ENCODE measurements around the gene VPS25.

Gene VPS25

GRCh38 chr17:42795465-42795864 is 22.2 kb downstream of the VPS25 start:
- no peak for DNase-seq (ENCODE audit: low read depth in 2 of 2)

- DNase-seq (ENCODE audit: low read depth in 2 of 2): no peak
These were observed 23.0 kb downstream of the VPS25 start for GRCh38 chr17:42796066-42796758.

GRCh38 chr17:42797067-42798007 is 24.1 kb downstream of the VPS25 start:
- DNase-seq (ENCODE audit: low read depth in 2 of 2): no peak

GRCh38 chr17:42798011-42798382 is 24.7 kb downstream of the VPS25 start:
- no peak for DNase-seq (ENCODE audit: low read depth in 2 of 2)

- DNase-seq (ENCODE audit: low read depth in 2 of 2): peak; percentile 50 to 55
These were observed 25.4 kb downstream of the VPS25 start, which contains the start of the genes CNTD1 and COA3 for GRCh38 chr17:42798383-42799380. Gene CNTD1 (plus strand): TSS chr17:42798861. CDS start chr17:42799068, 207 bp downstream. Gene COA3 (minus strand): TSS chr17:42798704. CDS start chr17:42798681, 23 bp downstream.

GRCh38 chr17:42803074-42803883 is 30.0 kb downstream of the VPS25 start:
- DNase-seq (ENCODE audit: low read depth in 2 of 2): no peak

GRCh38 chr17:42804918-42805367 is 31.7 kb downstream of the VPS25 start:
- no peak for DNase-seq (ENCODE audit: low read depth in 2 of 2)

- DNase-seq (ENCODE audit: low read depth in 2 of 2): no peak
These were observed 33.0 kb downstream of the VPS25 start for GRCh38 chr17:42806249-42806648.

GRCh38 chr17:42809250-42809649 is 36.0 kb downstream of the VPS25 start:
- peak; percentile 26 to 28 for DNase-seq (ENCODE audit: low read depth in 2 of 2)

GRCh38 chr17:42814633-42815399 is 41.6 kb downstream of the VPS25 start:
- DNase-seq (ENCODE audit: low read depth in 2 of 2): peak; percentile 45 to 47

- DNase-seq (ENCODE audit: low read depth in 2 of 2): no peak
These were observed 44.6 kb downstream of the VPS25 start for GRCh38 chr17:42817866-42818265.

- no peak for DNase-seq (ENCODE audit: low read depth in 2 of 2)
These were observed 45.1 kb downstream of the VPS25 start for GRCh38 chr17:42818379-42818778.

GRCh38 chr17:42819939-42820535 is 46.8 kb downstream of the VPS25 start:
- no peak for DNase-seq (ENCODE audit: low read depth in 2 of 2)

- no peak for DNase-seq (ENCODE audit: low read depth in 2 of 2)
These were observed 47.9 kb downstream of the VPS25 start for GRCh38 chr17:42821176-42821575.

GRCh38 chr17:42827472-42827871 is 54.2 kb downstream of the VPS25 start:
- no peak for DNase-seq (ENCODE audit: low read depth in 2 of 2)
